MM.1S (cell line): ENCODE data around the gene MSS51.

Experiments used
- DNase-seq: peaks from one replicate; pipeline ENCODE4 v3.0.0-alpha.2; 2015
- H2AFZ ChIP-seq: fragments of 300-600 bp; sonication (generic); 2 replicates; pipeline ENCODE4 v1.6.0; 2016; ENCODE audit warnings: antibody characterized with exemption, low read length
- H3F3A ChIP-seq: fragments of 300-600 bp; sonication (generic); 2 replicates; pipeline ENCODE4 v1.6.1; 2016; ENCODE audit warnings: mild to moderate bottlenecking, antibody characterized with exemption, low read length, moderate library complexity, mixed read lengths; ENCODE audit not compliant: insufficient read depth
- H3K27ac ChIP-seq: fragments of 300-600 bp; sonication (generic); 2 replicates; pipeline ENCODE4 v1.5.1; 2016; ENCODE audit warnings: mild to moderate bottlenecking, low read length
- H3K27me3 ChIP-seq: fragments of 300-600 bp; sonication (generic); replicated peaks from 2 replicates; pipeline ENCODE4 v1.6.0; 2016; ENCODE audit warnings: low read length; ENCODE audit not compliant: insufficient read depth
- H3K36me3 ChIP-seq: fragments of 300-600 bp; sonication (generic); replicated peaks from 2 replicates; pipeline ENCODE4 v1.6.1; 2016; ENCODE audit warnings: mild to moderate bottlenecking, low read length, mixed read lengths; ENCODE audit not compliant: insufficient read depth
- H3K4me1 ChIP-seq: fragments of 300-600 bp; sonication (generic); 2 replicates; pipeline ENCODE4 v1.6.1; 2016; ENCODE audit warnings: low read length, mixed read lengths
- H3K4me2 ChIP-seq: fragments of 300-600 bp; sonication (generic); 2 replicates; pipeline ENCODE4 v1.6.0; 2016; ENCODE audit warnings: low read depth, low read length
- H3K4me3 ChIP-seq: fragments of 300-600 bp; sonication (generic); 2 replicates; pipeline ENCODE4 v1.5.1; 2016; ENCODE audit warnings: low read length, mixed read lengths
- H3K79me2 ChIP-seq: fragments of 300-600 bp; sonication (generic); 2 replicates; pipeline ENCODE4 v1.6.1; 2016; ENCODE audit warnings: mixed run types, low read length, mixed read lengths
- H3K9ac ChIP-seq: fragments of 300-600 bp; sonication (generic); 2 replicates; pipeline ENCODE4 v1.6.1; 2016; ENCODE audit warnings: low read length, mixed read lengths
- H3K9me2 ChIP-seq: fragments of 300-600 bp; sonication (generic); replicated peaks from 2 replicates; pipeline ENCODE4 v1.6.1; 2016; ENCODE audit warnings: mild to moderate bottlenecking, low read length, mixed read lengths; ENCODE audit not compliant: insufficient read depth
- H3K9me3 ChIP-seq: fragments of 300-600 bp; sonication (generic); replicated peaks from 2 replicates; pipeline ENCODE4 v1.6.1; 2016; ENCODE audit warnings: mild to moderate bottlenecking, low read length, mixed read lengths; ENCODE audit not compliant: insufficient read depth
- H4K20me1 ChIP-seq: fragments of 300-600 bp; sonication (generic); 2 replicates; pipeline ENCODE4 v1.6.1; 2016; ENCODE audit warnings: mild to moderate bottlenecking, low read length, moderate library complexity, mixed read lengths; ENCODE audit not compliant: insufficient read depth
- EZH2 ChIP-seq: fragments of 300-600 bp; sonication (generic); optimal IDR thresholded peaks from 2 replicates; pipeline ENCODE3; 2017; ENCODE audit warnings: low read depth, mild to moderate bottlenecking, antibody characterized with exemption, low read length, mixed read lengths
- EZH2phosphoT487 ChIP-seq: fragments of 300-600 bp; sonication (generic); IDR thresholded peaks from 2 replicates; pipeline ENCODE4 v1.6.1; 2018; ENCODE audit warnings: antibody characterized with exemption, low read length
- TF ChIP-seq, protein P1 (sequence below): fragments of 300-600 bp; sonication (generic); IDR thresholded peaks from 2 replicates; pipeline ENCODE4 v1.5.1; 2016; ENCODE audit warnings: antibody characterized with exemption, low read length, mixed read lengths

MSS51 gene

DNA sequence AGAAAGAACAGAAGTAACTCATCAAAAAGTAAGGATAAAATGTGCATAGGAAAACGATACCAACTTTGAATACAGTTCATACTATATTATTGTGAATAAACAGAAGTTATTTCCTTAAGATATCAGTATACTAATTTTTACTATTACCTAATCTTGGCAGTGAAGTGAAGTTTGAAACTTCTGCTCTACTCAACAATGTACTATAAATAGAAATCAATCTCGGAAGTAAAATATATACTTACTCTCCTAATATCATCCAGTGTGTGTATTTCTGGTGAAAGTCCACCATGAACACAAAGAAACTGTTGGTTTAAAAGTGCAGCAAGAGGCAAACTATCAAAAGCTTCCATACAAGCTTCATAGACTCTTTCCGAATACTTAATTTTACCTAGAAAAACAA lies 37.9 kb upstream of the MSS51 start:
- peaks cover 9% of the 10 kb centered on the region; the same call in 1 of the 2 replicates for H3K4me1 ChIP-seq
- H3K4me3 ChIP-seq: no peak overlapping the region
- H4K20me1 ChIP-seq: no peaks in the 10 kb centered on the region
- H3K27me3 ChIP-seq: no peaks in the 10 kb centered on the region
- H3K9me2 ChIP-seq: no peaks in the 10 kb centered on the region
- H3F3A ChIP-seq: no peaks in the 10 kb centered on the region
- no peaks in the 10 kb centered on the region for H3K79me2 ChIP-seq
- H3K9ac ChIP-seq: no peak overlapping the region
- H3K36me3 ChIP-seq: peaks cover 11% of the 10 kb centered on the region
- no peaks in the 10 kb centered on the region for H3K9me3 ChIP-seq
- DNase-seq: no peak
- H3K27ac ChIP-seq: no peak overlapping the region
- TF ChIP-seq, protein P1, sequence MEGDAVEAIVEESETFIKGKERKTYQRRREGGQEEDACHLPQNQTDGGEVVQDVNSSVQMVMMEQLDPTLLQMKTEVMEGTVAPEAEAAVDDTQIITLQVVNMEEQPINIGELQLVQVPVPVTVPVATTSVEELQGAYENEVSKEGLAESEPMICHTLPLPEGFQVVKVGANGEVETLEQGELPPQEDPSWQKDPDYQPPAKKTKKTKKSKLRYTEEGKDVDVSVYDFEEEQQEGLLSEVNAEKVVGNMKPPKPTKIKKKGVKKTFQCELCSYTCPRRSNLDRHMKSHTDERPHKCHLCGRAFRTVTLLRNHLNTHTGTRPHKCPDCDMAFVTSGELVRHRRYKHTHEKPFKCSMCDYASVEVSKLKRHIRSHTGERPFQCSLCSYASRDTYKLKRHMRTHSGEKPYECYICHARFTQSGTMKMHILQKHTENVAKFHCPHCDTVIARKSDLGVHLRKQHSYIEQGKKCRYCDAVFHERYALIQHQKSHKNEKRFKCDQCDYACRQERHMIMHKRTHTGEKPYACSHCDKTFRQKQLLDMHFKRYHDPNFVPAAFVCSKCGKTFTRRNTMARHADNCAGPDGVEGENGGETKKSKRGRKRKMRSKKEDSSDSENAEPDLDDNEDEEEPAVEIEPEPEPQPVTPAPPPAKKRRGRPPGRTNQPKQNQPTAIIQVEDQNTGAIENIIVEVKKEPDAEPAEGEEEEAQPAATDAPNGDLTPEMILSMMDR: no peak
- TF ChIP-seq EZH2 (no peak), EZH2phosphoT487 (no peak)
- H3K4me2 ChIP-seq: no peak overlapping the region
- H2AFZ ChIP-seq: no peak overlapping the region

DNA sequence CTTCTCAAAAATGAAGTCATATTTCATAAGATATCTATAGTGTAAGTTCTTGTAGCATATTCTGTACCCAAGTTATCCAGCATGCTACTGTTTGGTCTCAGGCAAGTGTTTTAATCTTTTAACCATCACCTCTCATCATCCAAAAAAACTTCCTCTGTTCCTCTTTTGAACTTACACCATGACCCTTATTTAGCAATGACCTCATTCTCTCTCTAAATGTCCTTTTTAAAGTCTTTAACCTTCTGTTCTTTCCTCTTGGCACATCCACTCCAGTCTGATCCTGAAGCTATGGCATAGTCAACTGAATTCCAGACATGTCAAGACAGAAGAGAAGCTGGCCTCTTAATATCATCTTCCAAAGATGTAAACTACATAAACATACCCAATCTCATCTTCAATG lies 36.2 kb upstream of the MSS51 start:
- Histone ChIP-seq H2AFZ (no peak overlapping the region), H3K27ac (no peak overlapping the region), H3K27me3 (no peaks in the 10 kb centered on the region), H3K36me3 (peaks cover 8% of the 10 kb centered on the region), H3F3A (no peaks in the 10 kb centered on the region), H3K9ac (no peak overlapping the region), H3K79me2 (no peaks in the 10 kb centered on the region), H3K4me1 (peaks cover 9% of the 10 kb centered on the region; the same call in 1 of the 2 replicates), H4K20me1 (no peaks in the 10 kb centered on the region), H3K4me3 (no peak overlapping the region), H3K9me3 (no peaks in the 10 kb centered on the region), H3K9me2 (no peaks in the 10 kb centered on the region), H3K4me2 (no peak overlapping the region)
- TF ChIP-seq EZH2 (no peak), EZH2phosphoT487 (no peak)
- TF ChIP-seq, protein P1: no peak
- no peak for DNase-seq

DNA sequence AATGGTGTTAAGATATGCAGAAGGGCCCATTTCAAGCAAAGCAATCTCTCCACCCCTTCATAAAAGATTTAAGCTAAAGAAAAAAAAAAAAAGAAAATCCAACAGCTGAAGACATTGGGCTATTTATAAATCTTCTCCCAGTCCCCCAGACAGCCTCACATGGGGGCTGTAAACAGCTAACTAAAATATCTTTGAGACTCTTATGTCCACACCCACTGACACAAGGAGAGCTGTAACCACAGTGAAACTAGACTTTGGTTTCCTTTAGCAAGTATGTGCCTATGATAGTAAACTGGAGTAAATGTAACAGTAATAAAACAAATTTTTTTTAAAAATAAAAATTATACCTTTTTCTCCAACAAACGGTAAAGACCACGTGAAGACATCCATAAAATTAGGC lies 33.8 kb upstream of the MSS51 start:
- H3K4me3 ChIP-seq: no peak overlapping the region
- no peaks in the 10 kb centered on the region for H3K9me2 ChIP-seq
- no peaks in the 10 kb centered on the region for H3F3A ChIP-seq
- TF ChIP-seq, protein P1: no peak
- no peak for TF ChIP-seq EZH2
- TF ChIP-seq EZH2phosphoT487: no peak
- no peak overlapping the region for H3K9ac ChIP-seq
- no peak overlapping the region for H2AFZ ChIP-seq
- no peak overlapping the region for H3K4me2 ChIP-seq
- DNase-seq: peak; percentile 55
- H3K36me3 ChIP-seq: peaks cover 5% of the 10 kb centered on the region
- H3K79me2 ChIP-seq: no peaks in the 10 kb centered on the region
- no peaks in the 10 kb centered on the region for H3K27me3 ChIP-seq
- no peak overlapping the region for H3K27ac ChIP-seq
- peaks cover 9% of the 10 kb centered on the region; the same call in 1 of the 2 replicates for H3K4me1 ChIP-seq
- no peaks in the 10 kb centered on the region for H3K9me3 ChIP-seq
- H4K20me1 ChIP-seq: no peaks in the 10 kb centered on the region
